ENCODE data around the gene RNF208.

RNF208 gene

DNA sequence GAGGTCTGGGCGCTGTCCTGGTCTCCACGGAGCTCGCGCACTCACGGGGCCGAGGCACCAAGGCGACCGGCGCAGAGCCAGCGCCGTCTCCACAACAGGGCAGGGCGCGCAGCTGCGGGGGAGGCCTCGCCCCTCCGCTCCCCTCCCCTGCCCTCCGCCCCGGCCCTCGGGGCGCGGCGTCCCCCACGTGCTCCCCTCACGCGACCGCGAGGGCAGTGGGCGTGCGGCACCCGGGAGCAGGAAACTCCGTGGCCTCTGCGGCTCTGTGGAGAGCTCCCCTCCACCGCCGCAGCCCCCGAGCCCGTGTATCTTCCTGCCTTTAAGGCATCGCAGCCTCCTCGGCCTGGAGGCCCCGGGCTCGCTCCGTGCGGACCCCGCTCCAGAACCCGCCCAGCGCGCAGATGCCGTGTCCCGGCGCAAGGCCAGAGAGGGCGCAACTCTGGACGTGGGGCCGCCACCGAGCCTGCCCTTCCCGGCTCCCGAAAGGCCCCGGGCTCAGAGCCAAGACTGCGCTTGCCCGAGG is 18.3 kb upstream of the RNF208 start (continued):
- TF ChIP-seq, protein P1, sequence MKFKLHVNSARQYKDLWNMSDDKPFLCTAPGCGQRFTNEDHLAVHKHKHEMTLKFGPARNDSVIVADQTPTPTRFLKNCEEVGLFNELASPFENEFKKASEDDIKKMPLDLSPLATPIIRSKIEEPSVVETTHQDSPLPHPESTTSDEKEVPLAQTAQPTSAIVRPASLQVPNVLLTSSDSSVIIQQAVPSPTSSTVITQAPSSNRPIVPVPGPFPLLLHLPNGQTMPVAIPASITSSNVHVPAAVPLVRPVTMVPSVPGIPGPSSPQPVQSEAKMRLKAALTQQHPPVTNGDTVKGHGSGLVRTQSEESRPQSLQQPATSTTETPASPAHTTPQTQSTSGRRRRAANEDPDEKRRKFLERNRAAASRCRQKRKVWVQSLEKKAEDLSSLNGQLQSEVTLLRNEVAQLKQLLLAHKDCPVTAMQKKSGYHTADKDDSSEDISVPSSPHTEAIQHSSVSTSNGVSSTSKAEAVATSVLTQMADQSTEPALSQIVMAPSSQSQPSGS (tag by site-specific recombination; IDR thresholded peaks at IDR 0.05; ENCODE audit: low read depth), result no peak
- peak; percentile 95 for TF ChIP-seq KLF16 (tag by site-specific recombination; IDR thresholded peaks at IDR 0.05)
- TF ChIP-seq, protein P2, sequence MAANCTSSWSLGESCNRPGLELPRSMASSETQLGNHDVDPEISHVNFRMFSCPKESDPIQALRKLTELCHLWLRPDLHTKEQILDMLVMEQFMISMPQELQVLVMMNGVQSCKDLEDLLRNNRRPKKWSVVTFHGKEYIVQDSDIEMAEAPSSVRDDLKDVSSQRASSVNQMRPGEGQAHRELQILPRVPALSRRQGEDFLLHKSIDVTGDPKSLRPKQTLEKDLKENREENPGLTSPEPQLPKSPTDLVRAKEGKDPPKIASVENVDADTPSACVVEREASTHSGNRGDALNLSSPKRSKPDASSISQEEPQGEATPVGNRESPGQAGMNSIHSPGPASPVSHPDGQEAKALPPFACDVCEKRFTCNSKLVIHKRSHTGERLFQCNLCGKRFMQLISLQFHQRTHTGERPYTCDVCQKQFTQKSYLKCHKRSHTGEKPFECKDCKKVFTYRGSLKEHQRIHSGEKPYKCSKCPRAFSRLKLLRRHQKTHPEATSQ (tag by site-specific recombination; IDR thresholded peaks at IDR 0.05), result peak; percentile 99
- no peak for TF ChIP-seq ZNF138 (tag by site-specific recombination; IDR thresholded peaks at IDR 0.05; ENCODE audit: borderline replicate concordance)
- peak; percentile 84 for TF ChIP-seq IKZF3 (tag by site-specific recombination; IDR thresholded peaks at IDR 0.05)
- TF ChIP-seq, protein P3, sequence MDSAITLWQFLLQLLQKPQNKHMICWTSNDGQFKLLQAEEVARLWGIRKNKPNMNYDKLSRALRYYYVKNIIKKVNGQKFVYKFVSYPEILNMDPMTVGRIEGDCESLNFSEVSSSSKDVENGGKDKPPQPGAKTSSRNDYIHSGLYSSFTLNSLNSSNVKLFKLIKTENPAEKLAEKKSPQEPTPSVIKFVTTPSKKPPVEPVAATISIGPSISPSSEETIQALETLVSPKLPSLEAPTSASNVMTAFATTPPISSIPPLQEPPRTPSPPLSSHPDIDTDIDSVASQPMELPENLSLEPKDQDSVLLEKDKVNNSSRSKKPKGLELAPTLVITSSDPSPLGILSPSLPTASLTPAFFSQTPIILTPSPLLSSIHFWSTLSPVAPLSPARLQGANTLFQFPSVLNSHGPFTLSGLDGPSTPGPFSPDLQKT (IDR thresholded peaks at IDR 0.05; ENCODE audit: borderline replicate concordance, low read depth, low read length), result no peak
- peak; percentile 87; the same call in 1 of the 2 replicates for TF ChIP-seq GLI4 (tag by site-specific recombination; IDR thresholded peaks at IDR 0.05)
- TF ChIP-seq ZNF623 (tag by site-specific recombination; IDR thresholded peaks at IDR 0.05), result no peak
- 0 out of 2 replicates have a peak, but pooled peaks have one; percentile 27 for TF ChIP-seq ZBTB21 (tag by site-specific recombination; IDR thresholded peaks at IDR 0.05)
- TF ChIP-seq ZNF366 (tag by site-specific recombination; conservative IDR thresholded peaks at IDR 0.05), result no peak
- TF ChIP-seq ZNF747 (tag by site-specific recombination; IDR thresholded peaks at IDR 0.05), result no peak
- TF ChIP-seq ZNF133 (tag by site-specific recombination; IDR thresholded peaks at IDR 0.05), result no peak
- TF ChIP-seq ZNF530 (tag by site-specific recombination; IDR thresholded peaks at IDR 0.05; ENCODE audit: low read depth), result no peak
- TF ChIP-seq, protein P4, sequence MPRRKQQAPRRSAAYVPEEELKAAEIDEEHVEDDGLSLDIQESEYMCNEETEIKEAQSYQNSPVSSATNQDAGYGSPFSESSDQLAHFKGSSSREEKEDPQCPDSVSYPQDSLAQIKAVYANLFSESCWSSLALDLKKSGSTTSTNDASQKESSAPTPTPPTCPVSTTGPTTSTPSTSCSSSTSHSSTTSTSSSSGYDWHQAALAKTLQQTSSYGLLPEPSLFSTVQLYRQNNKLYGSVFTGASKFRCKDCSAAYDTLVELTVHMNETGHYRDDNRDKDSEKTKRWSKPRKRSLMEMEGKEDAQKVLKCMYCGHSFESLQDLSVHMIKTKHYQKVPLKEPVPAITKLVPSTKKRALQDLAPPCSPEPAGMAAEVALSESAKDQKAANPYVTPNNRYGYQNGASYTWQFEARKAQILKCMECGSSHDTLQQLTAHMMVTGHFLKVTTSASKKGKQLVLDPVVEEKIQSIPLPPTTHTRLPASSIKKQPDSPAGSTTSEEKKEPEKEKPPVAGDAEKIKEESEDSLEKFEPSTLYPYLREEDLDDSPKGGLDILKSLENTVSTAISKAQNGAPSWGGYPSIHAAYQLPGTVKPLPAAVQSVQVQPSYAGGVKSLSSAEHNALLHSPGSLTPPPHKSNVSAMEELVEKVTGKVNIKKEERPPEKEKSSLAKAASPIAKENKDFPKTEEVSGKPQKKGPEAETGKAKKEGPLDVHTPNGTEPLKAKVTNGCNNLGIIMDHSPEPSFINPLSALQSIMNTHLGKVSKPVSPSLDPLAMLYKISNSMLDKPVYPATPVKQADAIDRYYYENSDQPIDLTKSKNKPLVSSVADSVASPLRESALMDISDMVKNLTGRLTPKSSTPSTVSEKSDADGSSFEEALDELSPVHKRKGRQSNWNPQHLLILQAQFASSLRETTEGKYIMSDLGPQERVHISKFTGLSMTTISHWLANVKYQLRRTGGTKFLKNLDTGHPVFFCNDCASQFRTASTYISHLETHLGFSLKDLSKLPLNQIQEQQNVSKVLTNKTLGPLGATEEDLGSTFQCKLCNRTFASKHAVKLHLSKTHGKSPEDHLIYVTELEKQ (tag by site-specific recombination; IDR thresholded peaks at IDR 0.05; ENCODE audit: borderline replicate concordance), result peak; percentile 63; the same call in 1 of the 2 replicates
- TF ChIP-seq, protein P5, sequence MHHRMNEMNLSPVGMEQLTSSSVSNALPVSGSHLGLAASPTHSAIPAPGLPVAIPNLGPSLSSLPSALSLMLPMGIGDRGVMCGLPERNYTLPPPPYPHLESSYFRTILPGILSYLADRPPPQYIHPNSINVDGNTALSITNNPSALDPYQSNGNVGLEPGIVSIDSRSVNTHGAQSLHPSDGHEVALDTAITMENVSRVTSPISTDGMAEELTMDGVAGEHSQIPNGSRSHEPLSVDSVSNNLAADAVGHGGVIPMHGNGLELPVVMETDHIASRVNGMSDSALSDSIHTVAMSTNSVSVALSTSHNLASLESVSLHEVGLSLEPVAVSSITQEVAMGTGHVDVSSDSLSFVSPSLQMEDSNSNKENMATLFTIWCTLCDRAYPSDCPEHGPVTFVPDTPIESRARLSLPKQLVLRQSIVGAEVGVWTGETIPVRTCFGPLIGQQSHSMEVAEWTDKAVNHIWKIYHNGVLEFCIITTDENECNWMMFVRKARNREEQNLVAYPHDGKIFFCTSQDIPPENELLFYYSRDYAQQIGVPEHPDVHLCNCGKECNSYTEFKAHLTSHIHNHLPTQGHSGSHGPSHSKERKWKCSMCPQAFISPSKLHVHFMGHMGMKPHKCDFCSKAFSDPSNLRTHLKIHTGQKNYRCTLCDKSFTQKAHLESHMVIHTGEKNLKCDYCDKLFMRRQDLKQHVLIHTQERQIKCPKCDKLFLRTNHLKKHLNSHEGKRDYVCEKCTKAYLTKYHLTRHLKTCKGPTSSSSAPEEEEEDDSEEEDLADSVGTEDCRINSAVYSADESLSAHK (tag by site-specific recombination; IDR thresholded peaks at IDR 0.05), result peak; percentile 40; the same call in 1 of the 2 replicates
- TF ChIP-seq ZNF132 (tag by site-specific recombination; IDR thresholded peaks at IDR 0.05; ENCODE audit: borderline replicate concordance), result no peak
- TF ChIP-seq ZNF473 (tag by site-specific recombination; IDR thresholded peaks at IDR 0.05), result no peak
- TF ChIP-seq ZNF521 (tag by site-specific recombination; IDR thresholded peaks at IDR 0.05), result no peak
- TF ChIP-seq, protein P6, sequence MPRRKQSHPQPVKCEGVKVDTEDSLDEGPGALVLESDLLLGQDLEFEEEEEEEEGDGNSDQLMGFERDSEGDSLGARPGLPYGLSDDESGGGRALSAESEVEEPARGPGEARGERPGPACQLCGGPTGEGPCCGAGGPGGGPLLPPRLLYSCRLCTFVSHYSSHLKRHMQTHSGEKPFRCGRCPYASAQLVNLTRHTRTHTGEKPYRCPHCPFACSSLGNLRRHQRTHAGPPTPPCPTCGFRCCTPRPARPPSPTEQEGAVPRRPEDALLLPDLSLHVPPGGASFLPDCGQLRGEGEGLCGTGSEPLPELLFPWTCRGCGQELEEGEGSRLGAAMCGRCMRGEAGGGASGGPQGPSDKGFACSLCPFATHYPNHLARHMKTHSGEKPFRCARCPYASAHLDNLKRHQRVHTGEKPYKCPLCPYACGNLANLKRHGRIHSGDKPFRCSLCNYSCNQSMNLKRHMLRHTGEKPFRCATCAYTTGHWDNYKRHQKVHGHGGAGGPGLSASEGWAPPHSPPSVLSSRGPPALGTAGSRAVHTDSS (tag by site-specific recombination; IDR thresholded peaks at IDR 0.05), result no peak
- TF ChIP-seq, protein P7, sequence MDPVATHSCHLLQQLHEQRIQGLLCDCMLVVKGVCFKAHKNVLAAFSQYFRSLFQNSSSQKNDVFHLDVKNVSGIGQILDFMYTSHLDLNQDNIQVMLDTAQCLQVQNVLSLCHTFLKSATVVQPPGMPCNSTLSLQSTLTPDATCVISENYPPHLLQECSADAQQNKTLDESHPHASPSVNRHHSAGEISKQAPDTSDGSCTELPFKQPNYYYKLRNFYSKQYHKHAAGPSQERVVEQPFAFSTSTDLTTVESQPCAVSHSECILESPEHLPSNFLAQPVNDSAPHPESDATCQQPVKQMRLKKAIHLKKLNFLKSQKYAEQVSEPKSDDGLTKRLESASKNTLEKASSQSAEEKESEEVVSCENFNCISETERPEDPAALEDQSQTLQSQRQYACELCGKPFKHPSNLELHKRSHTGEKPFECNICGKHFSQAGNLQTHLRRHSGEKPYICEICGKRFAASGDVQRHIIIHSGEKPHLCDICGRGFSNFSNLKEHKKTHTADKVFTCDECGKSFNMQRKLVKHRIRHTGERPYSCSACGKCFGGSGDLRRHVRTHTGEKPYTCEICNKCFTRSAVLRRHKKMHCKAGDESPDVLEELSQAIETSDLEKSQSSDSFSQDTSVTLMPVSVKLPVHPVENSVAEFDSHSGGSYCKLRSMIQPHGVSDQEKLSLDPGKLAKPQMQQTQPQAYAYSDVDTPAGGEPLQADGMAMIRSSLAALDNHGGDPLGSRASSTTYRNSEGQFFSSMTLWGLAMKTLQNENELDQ (tag by site-specific recombination; IDR thresholded peaks at IDR 0.05; ENCODE audit: low read depth), result no peak
- no peak for TF ChIP-seq ZNF624 (tag by site-specific recombination; IDR thresholded peaks at IDR 0.05)
- TF ChIP-seq, protein P8, sequence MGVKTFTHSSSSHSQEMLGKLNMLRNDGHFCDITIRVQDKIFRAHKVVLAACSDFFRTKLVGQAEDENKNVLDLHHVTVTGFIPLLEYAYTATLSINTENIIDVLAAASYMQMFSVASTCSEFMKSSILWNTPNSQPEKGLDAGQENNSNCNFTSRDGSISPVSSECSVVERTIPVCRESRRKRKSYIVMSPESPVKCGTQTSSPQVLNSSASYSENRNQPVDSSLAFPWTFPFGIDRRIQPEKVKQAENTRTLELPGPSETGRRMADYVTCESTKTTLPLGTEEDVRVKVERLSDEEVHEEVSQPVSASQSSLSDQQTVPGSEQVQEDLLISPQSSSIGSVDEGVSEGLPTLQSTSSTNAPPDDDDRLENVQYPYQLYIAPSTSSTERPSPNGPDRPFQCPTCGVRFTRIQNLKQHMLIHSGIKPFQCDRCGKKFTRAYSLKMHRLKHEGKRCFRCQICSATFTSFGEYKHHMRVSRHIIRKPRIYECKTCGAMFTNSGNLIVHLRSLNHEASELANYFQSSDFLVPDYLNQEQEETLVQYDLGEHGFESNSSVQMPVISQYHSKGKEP (tag by site-specific recombination; IDR thresholded peaks at IDR 0.05), result 0 out of 2 replicates have a peak, but pooled peaks have one; percentile 20
- peak; percentile 64; the same call in 1 of the 2 replicates for TF ChIP-seq MZF1 (tag by site-specific recombination; IDR thresholded peaks at IDR 0.05; ENCODE audit: borderline replicate concordance)

Data from HEK293 (cell line).